PC-9 (cell line): ENCODE results near the gene CALN1. TPM values are rescaled to one million over a fixed set of nuclear protein-coding genes. Genes with fewer than 3 reads are reported as not detected.

Experiments used
- BruUV-seq: library from RNA; stranded (reverse); fragments of 400-500 nt; replicated peaks from 2 replicates; lab custom pipeline; 2021; lab: Mats Ljungman, UMichigan
- CTCF ChIA-PET: fragments of 300-600 bp; sonication (Branson Sonifier 250); formaldehyde crosslinking; loops from one replicate; lab custom pipeline; 2022; ENCODE audit warnings: antibody characterized with exemption; lab: Charles Lee
- POLR2A ChIA-PET: fragments of 300-600 bp; sonication (Branson Sonifier 250); formaldehyde crosslinking; loops from one replicate; lab custom pipeline; 2022; ENCODE audit warnings: antibody characterized with exemption; ENCODE audit not compliant: unreplicated experiment; lab: Charles Lee
- DNase-seq, 2 experiments: peaks; one replicate each; pipeline versions ENCODE4 v3.0.0 to v3.0.0-alpha.2; 2015 to 2022; ENCODE audit warnings: mixed read lengths in 1 of 2
- H2AFZ ChIP-seq: fragments of 200-600 bp; sonication (generic); 2 replicates; pipeline ENCODE4 v1.8.1; 2017; ENCODE audit warnings: antibody characterized with exemption
- H3F3A ChIP-seq: fragments of 200-600 bp; sonication (generic); 2 replicates; pipeline ENCODE4 v1.8.1; 2017; ENCODE audit warnings: antibody characterized with exemption, mild to moderate bottlenecking, low read depth; ENCODE audit not compliant: insufficient read depth
- H3K27ac ChIP-seq: fragments of 200-600 bp; sonication (generic); 2 replicates; pipeline ENCODE4 v1.6.1; 2016; ENCODE audit warnings: mixed run types
- H3K27me3 ChIP-seq: fragments of 200-600 bp; sonication (generic); 2 replicates; pipeline ENCODE4 v1.6.1; 2016; ENCODE audit warnings: low read depth, mixed run types; ENCODE audit not compliant: insufficient read depth
- H3K36me3 ChIP-seq: fragments of 200-600 bp; sonication (generic); 2 replicates; pipeline ENCODE4 v1.6.1; 2016; ENCODE audit warnings: low read depth, mixed run types
- H3K4me1 ChIP-seq: fragments of 200-600 bp; sonication (generic); replicated peaks from 2 replicates; pipeline ENCODE4 v1.6.1; 2016; ENCODE audit warnings: mixed run types; ENCODE audit not compliant: insufficient read depth
- H3K4me2 ChIP-seq: fragments of 200-600 bp; sonication (generic); 2 replicates; pipeline ENCODE4 v1.6.1; 2017; ENCODE audit warnings: mixed run types
- H3K4me3 ChIP-seq: fragments of 200-600 bp; sonication (generic); 2 replicates; pipeline ENCODE4 v1.6.1; 2016; ENCODE audit warnings: mixed run types
- H3K79me2 ChIP-seq: fragments of 200-600 bp; sonication (generic); 2 replicates; pipeline ENCODE4 v1.6.1; 2017; ENCODE audit warnings: low read depth, mixed run types
- H3K9me2 ChIP-seq: fragments of 200-600 bp; sonication (generic); 2 replicates; pipeline ENCODE4 v1.8.1; 2017; ENCODE audit warnings: mild to moderate bottlenecking; ENCODE audit not compliant: insufficient read depth
- H3K9me3 ChIP-seq: fragments of 200-600 bp; sonication (generic); 2 replicates; pipeline ENCODE4 v1.8.1; 2016; ENCODE audit warnings: low read depth; ENCODE audit not compliant: insufficient read depth
- H4K20me1 ChIP-seq: fragments of 200-600 bp; sonication (generic); 2 replicates; pipeline ENCODE4 v1.8.1; 2017; ENCODE audit not compliant: insufficient read depth
- CTCF ChIP-seq: fragments of 200-600 bp; sonication (generic); conservative IDR thresholded peaks from 2 replicates; pipeline ENCODE4 v1.6.1; 2017; ENCODE audit warnings: mixed run types, antibody characterized with exemption, mild to moderate bottlenecking, moderate library complexity
- EZH2 ChIP-seq: fragments of 200-600 bp; sonication (generic); IDR thresholded peaks from 2 replicates; pipeline ENCODE4 v1.8.0; 2017; ENCODE audit warnings: antibody characterized with exemption, low read depth
- intact Hi-C: fragments of 100-400 bp; cut with micrococcal nuclease; formaldehyde crosslinking; loops from one replicate; pipeline ENCODE4 v1.10.0; 2022; ENCODE audit not compliant: unreplicated experiment
- total RNA-seq: library from RNA; stranded (reverse); gene quantifications from 2 replicates; pipeline ENCODE4 v1.2.3, GENCODE V29; 2021

Gene CALN1
- total RNA-seq, 1 experiment from 2014 or later = not detected

- intact Hi-C loops = no loop called here
- Histone ChIP-seq H3K9me2 (no peaks in the 10 kb centered on the region), H3K4me3 (no peak overlapping the region), H3K9me3 (no peaks in the 10 kb centered on the region), H4K20me1 (no peaks in the 10 kb centered on the region; the same call in 1 of the 2 replicates), H3K27ac (no peak overlapping the region), H3K27me3 (peaks cover 12% of the 10 kb centered on the region; the same call in 1 of the 2 replicates), H3F3A (no peaks in the 10 kb centered on the region), H3K4me2 (no peak overlapping the region), H3K36me3 (no peaks in the 10 kb centered on the region), H3K4me1 (no peaks in the 10 kb centered on the region), H3K79me2 (no peaks in the 10 kb centered on the region), H2AFZ (no peak overlapping the region)
- ChIA-PET CTCF (no interaction called here), POLR2A (no interaction called here)
- TF ChIP-seq EZH2 = no peak
- no peak for TF ChIP-seq CTCF
- DNase-seq = no peak
- BruUV-seq = no TSS peak
Observed at GRCh38 chr7:71817916-71818315, 594.2 kb downstream of the CALN1 start.

- TF ChIP-seq CTCF (no peak), EZH2 (no peak)
- intact Hi-C loops = no loop called here
- ChIA-PET CTCF (no interaction called here), POLR2A (no interaction called here)
- Histone ChIP-seq H3F3A (no peaks in the 10 kb centered on the region), H3K9me3 (no peaks in the 10 kb centered on the region), H3K27me3 (peaks cover 31% of the 10 kb centered on the region), H2AFZ (no peak overlapping the region), H4K20me1 (no peaks in the 10 kb centered on the region), H3K4me2 (no peak overlapping the region), H3K4me3 (no peak overlapping the region), H3K27ac (no peak overlapping the region), H3K79me2 (no peaks in the 10 kb centered on the region), H3K4me1 (no peaks in the 10 kb centered on the region), H3K9me2 (no peaks in the 10 kb centered on the region), H3K36me3 (no peaks in the 10 kb centered on the region)
- no TSS peak for BruUV-seq
- DNase-seq = no peak
Observed at GRCh38 chr7:71808115-71808514, 604.0 kb downstream of the CALN1 start.

GRCh38 chr7:71804256-71804655 lies 607.9 kb downstream of the CALN1 start:
- Histone ChIP-seq H4K20me1 (no peaks in the 10 kb centered on the region), H3K4me1 (no peaks in the 10 kb centered on the region), H2AFZ (no peak overlapping the region), H3K79me2 (no peaks in the 10 kb centered on the region), H3K27ac (no peak overlapping the region), H3K9me3 (no peaks in the 10 kb centered on the region), H3K27me3 (peaks cover 3% of the 10 kb centered on the region; the same call in 1 of the 2 replicates), H3K36me3 (no peaks in the 10 kb centered on the region), H3K9me2 (no peaks in the 10 kb centered on the region), H3F3A (no peaks in the 10 kb centered on the region), H3K4me3 (no peak overlapping the region), H3K4me2 (no peak overlapping the region)
- no TSS peak for BruUV-seq
- DNase-seq = no peak
- ChIA-PET CTCF (no interaction called here), POLR2A (no interaction called here)
- TF ChIP-seq EZH2 = no peak
- TF ChIP-seq CTCF = no peak
- intact Hi-C loops = no loop called here
